Testis (tissue), 2 donors: ENCODE measurements around the gene HSD17B4.

ENCODE experiments used
- POLR2A ChIP-seq: fragments of 450-650 bp; IDR thresholded peaks from one replicate; pipeline ENCODE4 v1.6.1; 2017; ENCODE audit warnings: antibody characterized with exemption, mild to moderate bottlenecking, moderate library complexity
- TF ChIP-seq, protein P1 (sequence below), 3 experiments: fragments of 450-650 bp in 2 of 3; fragments of 200-600 bp in 1 of 3; sonication (generic) in 1 of 3; IDR thresholded peaks; one replicate each; pipeline ENCODE4 v1.5.1; 2016 to 2019; ENCODE audit warnings: antibody characterized with exemption in 3 of 3, mild to moderate bottlenecking in 2 of 3, moderate library complexity in 1 of 3

- TF ChIP-seq, protein P1, sequence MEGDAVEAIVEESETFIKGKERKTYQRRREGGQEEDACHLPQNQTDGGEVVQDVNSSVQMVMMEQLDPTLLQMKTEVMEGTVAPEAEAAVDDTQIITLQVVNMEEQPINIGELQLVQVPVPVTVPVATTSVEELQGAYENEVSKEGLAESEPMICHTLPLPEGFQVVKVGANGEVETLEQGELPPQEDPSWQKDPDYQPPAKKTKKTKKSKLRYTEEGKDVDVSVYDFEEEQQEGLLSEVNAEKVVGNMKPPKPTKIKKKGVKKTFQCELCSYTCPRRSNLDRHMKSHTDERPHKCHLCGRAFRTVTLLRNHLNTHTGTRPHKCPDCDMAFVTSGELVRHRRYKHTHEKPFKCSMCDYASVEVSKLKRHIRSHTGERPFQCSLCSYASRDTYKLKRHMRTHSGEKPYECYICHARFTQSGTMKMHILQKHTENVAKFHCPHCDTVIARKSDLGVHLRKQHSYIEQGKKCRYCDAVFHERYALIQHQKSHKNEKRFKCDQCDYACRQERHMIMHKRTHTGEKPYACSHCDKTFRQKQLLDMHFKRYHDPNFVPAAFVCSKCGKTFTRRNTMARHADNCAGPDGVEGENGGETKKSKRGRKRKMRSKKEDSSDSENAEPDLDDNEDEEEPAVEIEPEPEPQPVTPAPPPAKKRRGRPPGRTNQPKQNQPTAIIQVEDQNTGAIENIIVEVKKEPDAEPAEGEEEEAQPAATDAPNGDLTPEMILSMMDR (IDR thresholded peaks at IDR 0.05), result no peak
- no peak for TF ChIP-seq POLR2A
These were observed 281 bp upstream of the HSD17B4 start for GRCh38 chr5:119452060-119452372.
